ENCODE measurements around the gene ZNF438.

ZNF438 gene

GRCh38 chr10:30977385-30977784 is 54.3 kb downstream of the ZNF438 start:
- no peak for TF ChIP-seq POLR2AphosphoS5 (IDR thresholded peaks at IDR 0.05; ENCODE audit: low read depth)
- DNase-seq (ENCODE audit: low read depth in 1 of 2, low spot score in 1 of 2) = no peak
- Histone ChIP-seq H3K27me3 (ENCODE audit: insufficient read depth, poor library complexity, severe bottlenecking) (no peaks in the 10 kb centered on the region), H3K4me3 (replicated peaks; ENCODE audit: insufficient read depth, low read length) (no peak overlapping the region), H3K27ac (replicated peaks) (no peak overlapping the region)

- DNase-seq (ENCODE audit: low read depth in 1 of 2, low spot score in 1 of 2) = no peak
- Histone ChIP-seq H3K4me3 (replicated peaks; ENCODE audit: insufficient read depth, low read length) (no peak overlapping the region), H3K27ac (replicated peaks) (no peak overlapping the region), H3K27me3 (ENCODE audit: insufficient read depth, poor library complexity, severe bottlenecking) (no peaks in the 10 kb centered on the region)
- no peak for TF ChIP-seq GABPA (IDR thresholded peaks at IDR 0.05; ENCODE audit: low read depth)
- no peak for TF ChIP-seq POLR2AphosphoS5 (IDR thresholded peaks at IDR 0.05; ENCODE audit: low read depth)
- no peak for TF ChIP-seq REST (IDR thresholded peaks at IDR 0.05; ENCODE audit: insufficient replicate concordance, low read depth)
- no peak for TF ChIP-seq SPI1 (IDR thresholded peaks at IDR 0.05; ENCODE audit: borderline replicate concordance, low read depth)
- TF ChIP-seq CTCF (IDR thresholded peaks at IDR 0.05; ENCODE audit: insufficient read depth, low read length) = no peak
Measured at GRCh38 chr10:30974773-30975415, 56.8 kb downstream of the ZNF438 start.

- Histone ChIP-seq H3K27me3 (ENCODE audit: insufficient read depth, poor library complexity, severe bottlenecking) (no peaks in the 10 kb centered on the region), H3K4me3 (replicated peaks; ENCODE audit: insufficient read depth, low read length) (no peak overlapping the region)
- no peak for DNase-seq (ENCODE audit: low read depth in 1 of 2, low spot score in 1 of 2)
Measured at GRCh38 chr10:30974355-30974754, 57.3 kb downstream of the ZNF438 start.

More at GRCh38 chr10:30974355-30974754, 57.3 kb downstream of the ZNF438 start:
- H3K27ac ChIP-seq (replicated peaks) = no peak overlapping the region
- no peak for TF ChIP-seq POLR2AphosphoS5 (IDR thresholded peaks at IDR 0.05; ENCODE audit: low read depth)
- TF ChIP-seq CTCF (IDR thresholded peaks at IDR 0.05; ENCODE audit: insufficient read depth, low read length) = no peak
- TF ChIP-seq SPI1 (IDR thresholded peaks at IDR 0.05; ENCODE audit: borderline replicate concordance, low read depth) = no peak
- no peak for TF ChIP-seq REST (IDR thresholded peaks at IDR 0.05; ENCODE audit: insufficient replicate concordance, low read depth)
- TF ChIP-seq GABPA (IDR thresholded peaks at IDR 0.05; ENCODE audit: low read depth) = no peak
